ENCODE data around the gene CCNT2.

The CCNT2 gene

DNA sequence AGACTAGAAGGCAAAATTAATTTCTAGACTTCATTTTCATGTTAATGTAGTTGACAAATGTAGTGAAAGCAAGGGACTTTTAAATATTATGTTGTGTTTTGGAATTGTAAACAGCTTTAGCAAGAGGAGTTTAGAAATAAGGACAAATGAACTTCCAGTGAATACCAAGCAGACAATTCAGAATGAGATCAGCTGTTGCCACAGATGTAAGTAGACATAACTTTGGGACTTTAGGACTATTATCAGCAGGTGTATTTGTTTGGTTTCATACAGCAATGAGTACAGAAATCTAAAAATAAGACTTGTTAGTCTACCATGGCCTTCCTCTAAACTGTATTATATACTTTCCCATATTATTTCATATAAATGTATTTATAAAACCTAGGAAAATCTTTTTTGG, 34.2 kb upstream of the CCNT2 start:
- H3F3A ChIP-seq (ENCODE audit: low read depth), result no peaks in the 10 kb centered on the region
- no peaks in the 10 kb centered on the region; the same call in 1 of the 2 replicates for H3K9me3 ChIP-seq (ENCODE audit: insufficient read depth, low read depth, low read length)
- no peaks in the 10 kb centered on the region for H3K9me2 ChIP-seq (replicated peaks; ENCODE audit: low read depth, low read length)
- H3K27me3 ChIP-seq (ENCODE audit: insufficient read depth, low read length, poor library complexity, severe bottlenecking), result no peaks in the 10 kb centered on the region
- no peaks in the 10 kb centered on the region for H3K79me2 ChIP-seq (ENCODE audit: insufficient read depth, low read length)
- no peak overlapping the region for H3K9ac ChIP-seq (ENCODE audit: low read depth, low read length, poor library complexity, severe bottlenecking)
- H3K4me3 ChIP-seq (ENCODE audit: low read length, poor library complexity, severe bottlenecking), result no peak overlapping the region
- no peaks in the 10 kb centered on the region for H3K36me3 ChIP-seq (ENCODE audit: insufficient read depth, low read length)
- no peaks in the 10 kb centered on the region for H3K4me1 ChIP-seq (ENCODE audit: insufficient read depth, low read length, poor library complexity, severe bottlenecking)
- H4K20me1 ChIP-seq (ENCODE audit: insufficient read depth, low read length, poor library complexity, severe bottlenecking), result no peaks in the 10 kb centered on the region
- no peak overlapping the region for H3K4me2 ChIP-seq (ENCODE audit: low read depth, low read length, poor library complexity, severe bottlenecking)
- TF ChIP-seq EZH2phosphoT487 (IDR thresholded peaks at IDR 0.05; ENCODE audit: borderline replicate concordance), result no peak
- no peak overlapping the region for H2AFZ ChIP-seq (ENCODE audit: low read length)

- H3K9me2 ChIP-seq (replicated peaks; ENCODE audit: low read depth, low read length), result no peaks in the 10 kb centered on the region
- no peak overlapping the region for H3K4me2 ChIP-seq (ENCODE audit: low read depth, low read length, poor library complexity, severe bottlenecking)
- no peaks in the 10 kb centered on the region for H3K79me2 ChIP-seq (ENCODE audit: insufficient read depth, low read length)
- no peaks in the 10 kb centered on the region for H3K9me3 ChIP-seq (ENCODE audit: insufficient read depth, low read depth, low read length)
- no peaks in the 10 kb centered on the region for H4K20me1 ChIP-seq (ENCODE audit: insufficient read depth, low read length, poor library complexity, severe bottlenecking)
- no peaks in the 10 kb centered on the region for H3K4me1 ChIP-seq (ENCODE audit: insufficient read depth, low read length, poor library complexity, severe bottlenecking)
- no peak overlapping the region for H3K4me3 ChIP-seq (ENCODE audit: low read length, poor library complexity, severe bottlenecking)
- no peak for TF ChIP-seq EZH2phosphoT487 (IDR thresholded peaks at IDR 0.05; ENCODE audit: borderline replicate concordance)
- TF ChIP-seq, protein P1, sequence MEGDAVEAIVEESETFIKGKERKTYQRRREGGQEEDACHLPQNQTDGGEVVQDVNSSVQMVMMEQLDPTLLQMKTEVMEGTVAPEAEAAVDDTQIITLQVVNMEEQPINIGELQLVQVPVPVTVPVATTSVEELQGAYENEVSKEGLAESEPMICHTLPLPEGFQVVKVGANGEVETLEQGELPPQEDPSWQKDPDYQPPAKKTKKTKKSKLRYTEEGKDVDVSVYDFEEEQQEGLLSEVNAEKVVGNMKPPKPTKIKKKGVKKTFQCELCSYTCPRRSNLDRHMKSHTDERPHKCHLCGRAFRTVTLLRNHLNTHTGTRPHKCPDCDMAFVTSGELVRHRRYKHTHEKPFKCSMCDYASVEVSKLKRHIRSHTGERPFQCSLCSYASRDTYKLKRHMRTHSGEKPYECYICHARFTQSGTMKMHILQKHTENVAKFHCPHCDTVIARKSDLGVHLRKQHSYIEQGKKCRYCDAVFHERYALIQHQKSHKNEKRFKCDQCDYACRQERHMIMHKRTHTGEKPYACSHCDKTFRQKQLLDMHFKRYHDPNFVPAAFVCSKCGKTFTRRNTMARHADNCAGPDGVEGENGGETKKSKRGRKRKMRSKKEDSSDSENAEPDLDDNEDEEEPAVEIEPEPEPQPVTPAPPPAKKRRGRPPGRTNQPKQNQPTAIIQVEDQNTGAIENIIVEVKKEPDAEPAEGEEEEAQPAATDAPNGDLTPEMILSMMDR (conservative IDR thresholded peaks at IDR 0.05; ENCODE audit: low read length), result no peak
- no peaks in the 10 kb centered on the region for H3F3A ChIP-seq (ENCODE audit: low read depth)
- H3K27me3 ChIP-seq (ENCODE audit: insufficient read depth, low read length, poor library complexity, severe bottlenecking), result no peaks in the 10 kb centered on the region
- H3K9ac ChIP-seq (ENCODE audit: low read depth, low read length, poor library complexity, severe bottlenecking), result no peak overlapping the region
- no peaks in the 10 kb centered on the region for H3K36me3 ChIP-seq (ENCODE audit: insufficient read depth, low read length)
- no peak overlapping the region for H2AFZ ChIP-seq (ENCODE audit: low read length)
Observed at GRCh38 chr2:134892282-134893035, 26.2 kb upstream of the CCNT2 start.

GRCh38 chr2:134897932-134898331, 20.7 kb upstream of the CCNT2 start:
- TF ChIP-seq, protein P1 (conservative IDR thresholded peaks at IDR 0.05; ENCODE audit: low read length), result peak; percentile 55
- no peak for TF ChIP-seq EZH2phosphoT487 (IDR thresholded peaks at IDR 0.05; ENCODE audit: borderline replicate concordance)
- no peaks in the 10 kb centered on the region for H4K20me1 ChIP-seq (ENCODE audit: insufficient read depth, low read length, poor library complexity, severe bottlenecking)
- no peaks in the 10 kb centered on the region for H3K9me2 ChIP-seq (replicated peaks; ENCODE audit: low read depth, low read length)
- no peaks in the 10 kb centered on the region for H3K36me3 ChIP-seq (ENCODE audit: insufficient read depth, low read length)
- H3F3A ChIP-seq (ENCODE audit: low read depth), result no peaks in the 10 kb centered on the region
- H3K9ac ChIP-seq (ENCODE audit: low read depth, low read length, poor library complexity, severe bottlenecking), result no peak overlapping the region
- H3K9me3 ChIP-seq (ENCODE audit: insufficient read depth, low read depth, low read length), result no peaks in the 10 kb centered on the region
- H3K79me2 ChIP-seq (ENCODE audit: insufficient read depth, low read length), result no peaks in the 10 kb centered on the region
- H3K4me2 ChIP-seq (ENCODE audit: low read depth, low read length, poor library complexity, severe bottlenecking), result no peak overlapping the region
- H3K27me3 ChIP-seq (ENCODE audit: insufficient read depth, low read length, poor library complexity, severe bottlenecking), result no peaks in the 10 kb centered on the region
- H3K4me3 ChIP-seq (ENCODE audit: low read length, poor library complexity, severe bottlenecking), result no peak overlapping the region
- no peaks in the 10 kb centered on the region for H3K4me1 ChIP-seq (ENCODE audit: insufficient read depth, low read length, poor library complexity, severe bottlenecking)
- H2AFZ ChIP-seq (ENCODE audit: low read length), result no peak overlapping the region

DNA sequence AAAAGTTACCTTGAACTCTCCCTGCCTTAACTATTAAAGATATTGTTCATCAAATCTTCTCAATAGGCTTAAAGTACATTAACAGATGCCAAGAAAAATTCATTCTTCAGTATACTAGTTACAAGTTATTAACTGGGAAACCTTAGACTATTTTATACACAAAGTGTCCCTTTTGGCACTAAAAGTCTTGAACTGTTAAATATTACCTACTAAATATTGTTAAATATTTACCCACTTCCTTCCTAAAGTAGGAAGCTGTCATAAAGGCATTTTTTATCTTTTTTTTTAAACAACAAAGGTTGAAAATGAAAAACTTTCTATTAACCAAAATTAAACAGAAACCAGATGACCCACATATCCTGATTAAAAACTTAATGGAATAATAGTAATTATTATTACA, 19.4 kb upstream of the CCNT2 start:
- H3K4me3 ChIP-seq (ENCODE audit: low read length, poor library complexity, severe bottlenecking), result no peak overlapping the region
- no peaks in the 10 kb centered on the region for H3K4me1 ChIP-seq (ENCODE audit: insufficient read depth, low read length, poor library complexity, severe bottlenecking)
- H3K79me2 ChIP-seq (ENCODE audit: insufficient read depth, low read length), result no peaks in the 10 kb centered on the region
- H4K20me1 ChIP-seq (ENCODE audit: insufficient read depth, low read length, poor library complexity, severe bottlenecking), result no peaks in the 10 kb centered on the region
- no peak overlapping the region for H3K9ac ChIP-seq (ENCODE audit: low read depth, low read length, poor library complexity, severe bottlenecking)
- H3K27me3 ChIP-seq (ENCODE audit: insufficient read depth, low read length, poor library complexity, severe bottlenecking), result no peaks in the 10 kb centered on the region
- no peaks in the 10 kb centered on the region for H3K9me2 ChIP-seq (replicated peaks; ENCODE audit: low read depth, low read length)
- no peaks in the 10 kb centered on the region for H3K9me3 ChIP-seq (ENCODE audit: insufficient read depth, low read depth, low read length)
- H3K4me2 ChIP-seq (ENCODE audit: low read depth, low read length, poor library complexity, severe bottlenecking), result no peak overlapping the region
- H3F3A ChIP-seq (ENCODE audit: low read depth), result no peaks in the 10 kb centered on the region
- no peak overlapping the region for H2AFZ ChIP-seq (ENCODE audit: low read length)
- H3K36me3 ChIP-seq (ENCODE audit: insufficient read depth, low read length), result no peaks in the 10 kb centered on the region
- no peak for TF ChIP-seq EZH2phosphoT487 (IDR thresholded peaks at IDR 0.05; ENCODE audit: borderline replicate concordance)
- TF ChIP-seq, protein P1 (conservative IDR thresholded peaks at IDR 0.05; ENCODE audit: low read length), result no peak
